CD4-positive, alpha-beta T cell treated with Interleukin-15 for 1 hour (primary cell): ENCODE results near the gene BPIFB2.

ENCODE experiments used
- DNase-seq: peaks from one replicate; pipeline ENCODE4 v3.0.0-alpha.2; 2020

Gene BPIFB2

GRCh38 chr20:33009214-33010132 lies 2.0 kb downstream of the BPIFB2 start:
- no peak for DNase-seq

GRCh38 chr20:33010133-33010504 lies 2.6 kb downstream of the BPIFB2 start:
- no peak for DNase-seq

GRCh38 chr20:33010674-33011449 lies 3.4 kb downstream of the BPIFB2 start:
- no peak for DNase-seq

GRCh38 chr20:33012327-33013189 lies 5.1 kb downstream of the BPIFB2 start:
- no peak for DNase-seq

GRCh38 chr20:33013701-33014326 lies 6.3 kb downstream of the BPIFB2 start:
- DNase-seq, result no peak

- DNase-seq, result no peak
Measured at GRCh38 chr20:33014336-33015113, 7.0 kb downstream of the BPIFB2 start.

GRCh38 chr20:33015114-33015484 lies 7.6 kb downstream of the BPIFB2 start:
- no peak for DNase-seq

- DNase-seq, result no peak
Measured at GRCh38 chr20:33015700-33016580, 8.4 kb downstream of the BPIFB2 start.

GRCh38 chr20:33016581-33017109 lies 9.1 kb downstream of the BPIFB2 start:
- no peak for DNase-seq

GRCh38 chr20:33017542-33017941 lies 10.0 kb downstream of the BPIFB2 start:
- DNase-seq, result no peak

- no peak for DNase-seq
Measured at GRCh38 chr20:33018169-33018931, 10.8 kb downstream of the BPIFB2 start.

- DNase-seq, result no peak
Measured at GRCh38 chr20:33019465-33020277, 12.2 kb downstream of the BPIFB2 start.

GRCh38 chr20:33020278-33021161 lies 13.0 kb downstream of the BPIFB2 start:
- DNase-seq, result no peak

GRCh38 chr20:33021879-33022278 lies 14.4 kb downstream of the BPIFB2 start:
- DNase-seq, result no peak

- no peak for DNase-seq
Measured at GRCh38 chr20:33022289-33022688, 14.8 kb downstream of the BPIFB2 start.

GRCh38 chr20:33022694-33023438 lies 15.4 kb downstream of the BPIFB2 start:
- no peak for DNase-seq
